Effector memory CD8-positive, alpha-beta T cell (primary cell): ENCODE results near the gene SIGLECL1.
A peak's percentile ranks its signal among the peaks of the same experiment; 100 is the strongest.

Experiments used
- ATAC-seq: fragments of 150-1000 bp; cut with Tn5 transposase; replicated peaks from 2 replicates; pipeline ENCODE4 v1.10.0; 2021; ENCODE audit warnings: mild to moderate bottlenecking, moderate library complexity
- DNase-seq, 3 experiments: peaks; one replicate each; pipeline ENCODE4 v3.0.0; 2021
- H3K27ac Mint-ChIP-seq, 2 donors: one replicate each; pipeline ENCODE4 v1.8.0; 2022; ENCODE audit warnings: mild to moderate bottlenecking in 2 of 2, mixed read lengths in 2 of 2, moderate library complexity in 2 of 2
- H3K27me3 Mint-ChIP-seq, 2 donors: one replicate each; pipeline ENCODE4 v1.8.0; 2022; ENCODE audit warnings: mixed read lengths in 2 of 2
- H3K36me3 Mint-ChIP-seq: one replicate; pipeline ENCODE4 v1.8.0; 2022; ENCODE audit warnings: mild to moderate bottlenecking, moderate library complexity, mixed read lengths; ENCODE audit not compliant: insufficient read depth
- H3K4me1 Mint-ChIP-seq, 2 donors: one replicate each; pipeline ENCODE4 v1.8.0; 2022; ENCODE audit warnings: low read depth in 2 of 2, mixed read lengths in 2 of 2
- H3K4me3 Mint-ChIP-seq, 2 donors: one replicate each; pipeline ENCODE4 v1.8.0; 2022; ENCODE audit warnings: mild to moderate bottlenecking in 2 of 2, mixed read lengths in 2 of 2, moderate library complexity in 2 of 2
- H3K9me3 Mint-ChIP-seq, 2 donors: one replicate each; pipeline ENCODE4 v1.8.0; 2022; ENCODE audit warnings: mixed read lengths in 2 of 2

The SIGLECL1 gene

DNA sequence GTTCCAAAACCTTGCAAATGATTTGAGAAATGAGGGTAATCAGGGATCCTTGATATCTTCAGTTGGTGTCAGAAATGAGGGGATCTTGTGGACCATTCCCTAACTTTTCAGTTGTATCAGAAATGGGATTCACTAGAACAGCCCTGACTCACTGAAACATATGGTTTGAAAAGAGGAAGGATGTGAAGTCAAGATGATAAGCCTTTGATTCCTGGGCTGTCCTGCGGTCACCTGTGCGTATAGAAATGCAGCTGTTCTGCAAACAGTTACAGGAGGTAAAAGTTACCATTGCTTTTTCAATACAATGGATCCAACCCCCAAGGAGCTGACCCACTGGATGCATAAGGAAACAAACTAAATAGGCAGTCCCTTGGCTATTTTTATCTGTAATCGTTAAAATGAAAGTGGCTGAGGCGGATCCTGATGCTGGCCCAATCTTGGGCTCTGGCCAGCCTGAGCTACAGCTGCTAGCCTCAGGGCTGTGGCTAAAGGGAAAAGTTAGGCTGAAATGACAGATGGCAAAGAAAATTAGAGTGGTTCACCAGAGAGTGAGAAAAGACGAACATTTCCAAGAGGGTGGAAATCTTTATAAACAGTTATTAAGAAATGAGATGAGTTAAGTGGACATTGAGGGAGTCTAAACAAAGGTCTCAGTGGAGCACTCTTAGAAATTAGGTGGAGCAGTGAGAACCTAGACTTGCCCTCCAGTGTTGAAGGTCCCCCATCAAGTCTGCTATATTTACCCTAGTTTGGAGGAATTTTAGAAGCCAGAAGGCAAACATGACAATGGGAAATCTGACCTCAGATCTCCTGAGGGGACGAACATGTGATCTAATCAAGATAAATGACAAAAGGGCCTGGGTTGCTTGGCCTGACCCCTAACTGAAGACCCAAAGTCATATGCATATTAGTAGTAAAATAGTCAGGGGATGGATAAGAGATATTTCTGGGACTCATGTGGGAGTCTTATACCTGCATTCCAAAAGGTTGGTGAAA, 7.6 kb downstream of the SIGLECL1 start:
- peaks cover 1 to 3% of the 10 kb centered on the region in 2 donors for H3K4me1 Mint-ChIP-seq
- ATAC-seq (no peak), DNase-seq (no peak)
- no peaks in the 10 kb centered on the region for H3K36me3 Mint-ChIP-seq
- H3K4me3 Mint-ChIP-seq: no peak overlapping the region
- peaks cover 26 to 41% of the 10 kb centered on the region in 2 donors for H3K27me3 Mint-ChIP-seq
- H3K9me3 Mint-ChIP-seq: no peaks in the 10 kb centered on the region
- no peak overlapping the region for H3K27ac Mint-ChIP-seq

DNA sequence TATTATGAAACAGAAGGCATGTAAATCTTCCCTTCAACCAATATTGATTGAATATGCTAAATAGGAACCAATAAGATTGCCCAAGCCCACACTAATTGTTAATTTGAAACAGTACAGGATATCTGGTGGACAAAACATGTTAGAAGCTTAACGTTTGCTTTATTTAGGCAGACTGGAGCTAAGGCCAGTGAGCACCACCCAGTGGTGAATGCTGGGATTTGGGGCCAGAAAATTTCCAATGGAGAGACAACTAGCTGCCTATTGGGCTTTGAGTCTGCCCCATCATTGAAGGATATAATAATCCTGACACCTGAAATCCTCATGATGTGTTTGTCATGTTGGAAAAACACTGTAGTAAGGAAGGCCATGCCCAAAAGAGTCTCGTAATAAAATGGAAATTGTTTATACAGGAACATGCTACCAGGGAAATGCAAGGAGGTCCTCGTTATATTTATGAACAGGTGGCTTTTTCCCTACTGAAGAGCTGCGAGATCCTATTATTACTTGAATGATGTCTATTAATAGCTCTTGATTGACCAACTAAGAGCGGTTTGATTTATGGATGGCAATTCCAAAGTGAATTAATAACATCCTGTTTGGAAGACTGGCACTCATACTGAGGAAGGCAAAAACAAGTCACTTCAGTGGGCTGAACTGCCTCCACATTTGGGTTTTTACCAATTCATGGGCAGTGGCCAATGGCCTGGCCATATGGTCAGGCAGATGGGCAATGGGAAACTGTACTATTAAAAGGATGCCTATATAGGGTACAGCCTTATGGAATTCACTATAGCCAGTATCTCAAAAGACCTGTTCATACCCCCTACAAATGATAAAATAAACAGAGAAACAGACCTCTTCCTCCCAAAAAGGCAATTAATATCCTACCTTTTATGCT, 8.7 kb downstream of the SIGLECL1 start:
- Mint-ChIP-seq H3K9me3 (no peaks in the 10 kb centered on the region), H3K4me3 (no peak overlapping the region), H3K27me3 (peaks cover 37 to 52% of the 10 kb centered on the region in 2 donors), H3K4me1 (peaks cover 0 to 1% of the 10 kb centered on the region in 2 donors), H3K36me3 (no peaks in the 10 kb centered on the region), H3K27ac (no peak overlapping the region)
- peak in 2 of 3 experiments; percentile 5 to 42 for DNase-seq
- ATAC-seq: no peak

DNA sequence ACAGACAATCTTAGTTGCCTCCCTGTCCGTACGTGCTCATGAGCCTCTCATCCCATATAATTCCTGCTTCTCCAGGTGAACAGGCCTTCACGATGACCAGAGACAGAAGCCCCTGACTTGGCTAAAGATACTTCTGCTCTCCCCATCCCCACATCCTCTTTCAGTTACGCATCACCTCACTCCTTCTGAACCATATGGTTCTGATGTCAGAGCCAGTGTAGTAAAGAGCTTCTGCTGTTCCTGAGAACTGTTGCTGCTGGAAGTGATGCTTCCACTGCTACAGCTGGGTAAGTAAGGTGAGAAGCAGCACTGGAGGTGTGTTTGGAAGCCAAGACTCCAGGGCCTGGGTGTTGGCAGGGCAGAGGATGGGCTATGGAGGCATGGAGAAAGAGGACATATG, 12.9 kb downstream of the SIGLECL1 start:
- peaks cover 30 to 45% of the 10 kb centered on the region in 2 donors for H3K27me3 Mint-ChIP-seq
- peaks cover 5% of the 10 kb centered on the region for H3K36me3 Mint-ChIP-seq
- no peaks in the 10 kb centered on the region for H3K9me3 Mint-ChIP-seq
- H3K27ac Mint-ChIP-seq: no peak overlapping the region
- ATAC-seq: no peak
- DNase-seq: no peak
- H3K4me1 Mint-ChIP-seq: no peaks in the 10 kb centered on the region
- H3K4me3 Mint-ChIP-seq: no peak overlapping the region

DNA sequence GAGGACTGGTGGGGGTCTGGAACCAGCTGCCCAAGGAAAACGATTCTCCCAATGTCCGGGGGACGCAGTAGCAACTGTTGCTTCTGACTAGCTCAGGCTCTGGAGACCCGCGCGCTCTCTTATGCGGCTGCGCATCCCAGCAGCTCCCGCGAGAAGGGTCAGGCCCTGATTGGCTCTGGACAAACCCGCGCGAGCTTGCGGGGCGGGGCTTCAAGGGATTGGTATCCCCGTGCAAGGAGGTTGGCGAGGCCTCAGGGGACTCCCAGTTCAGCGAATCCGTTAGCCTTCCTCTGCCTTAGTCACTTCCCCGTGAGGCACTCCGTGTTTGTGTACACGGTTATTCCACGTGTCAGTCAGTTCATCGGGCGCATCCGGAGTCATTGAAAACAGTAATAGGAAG, 20.2 kb downstream of the SIGLECL1 start:
- Mint-ChIP-seq H3K4me3 (no peak overlapping the region), H3K4me1 (peaks cover 9 to 27% of the 10 kb centered on the region in 2 donors), H3K27ac (peak overlapping the region in 1 of 2 donors; percentile 89), H3K36me3 (peaks cover 2% of the 10 kb centered on the region), H3K27me3 (peaks cover 6 to 25% of the 10 kb centered on the region in 2 donors), H3K9me3 (no peaks in the 10 kb centered on the region)
- ATAC-seq: no peak
- DNase-seq: no peak

DNA sequence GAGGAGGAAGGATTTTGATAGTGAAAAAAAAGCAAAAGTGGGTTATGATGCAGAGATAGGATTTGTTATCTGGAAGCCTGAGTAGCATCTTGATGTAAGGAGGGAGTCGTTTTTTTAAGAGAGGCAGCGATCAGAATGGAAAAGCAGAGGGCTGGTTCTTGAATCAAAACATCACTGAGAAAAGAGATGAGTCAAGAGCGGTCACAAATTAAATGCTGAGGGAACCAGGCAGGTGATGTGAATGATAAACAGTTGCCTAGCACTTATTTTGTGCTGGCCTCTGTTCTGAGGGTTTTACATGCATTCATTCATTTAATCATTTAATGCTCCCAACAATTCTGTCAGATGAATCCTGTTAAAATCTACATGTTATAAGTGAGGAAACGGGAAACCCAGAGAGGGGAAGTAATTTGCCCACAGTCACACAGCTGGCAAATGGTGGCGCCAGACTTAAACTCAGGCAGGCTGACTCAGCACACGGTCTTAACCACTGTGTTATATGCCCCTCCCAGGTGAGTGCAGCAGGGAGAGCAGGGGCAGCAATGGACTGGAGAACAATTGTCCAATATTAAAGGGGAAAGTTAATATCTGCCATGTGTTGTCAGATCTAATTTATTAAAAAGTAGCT, 21.4 kb downstream of the SIGLECL1 start:
- Mint-ChIP-seq H3K9me3 (no peaks in the 10 kb centered on the region), H3K4me3 (peak overlapping the region in 1 of 2 donors; percentile 61), H3K27ac (peak overlapping the region; percentile 33 to 89), H3K4me1 (peaks cover 9 to 27% of the 10 kb centered on the region in 2 donors), H3K27me3 (peaks cover 7 to 33% of the 10 kb centered on the region in 2 donors), H3K36me3 (peaks cover 2% of the 10 kb centered on the region)
- ATAC-seq (peak; percentile 43), DNase-seq (peak in 1 of 3 experiments; percentile 48)

DNA sequence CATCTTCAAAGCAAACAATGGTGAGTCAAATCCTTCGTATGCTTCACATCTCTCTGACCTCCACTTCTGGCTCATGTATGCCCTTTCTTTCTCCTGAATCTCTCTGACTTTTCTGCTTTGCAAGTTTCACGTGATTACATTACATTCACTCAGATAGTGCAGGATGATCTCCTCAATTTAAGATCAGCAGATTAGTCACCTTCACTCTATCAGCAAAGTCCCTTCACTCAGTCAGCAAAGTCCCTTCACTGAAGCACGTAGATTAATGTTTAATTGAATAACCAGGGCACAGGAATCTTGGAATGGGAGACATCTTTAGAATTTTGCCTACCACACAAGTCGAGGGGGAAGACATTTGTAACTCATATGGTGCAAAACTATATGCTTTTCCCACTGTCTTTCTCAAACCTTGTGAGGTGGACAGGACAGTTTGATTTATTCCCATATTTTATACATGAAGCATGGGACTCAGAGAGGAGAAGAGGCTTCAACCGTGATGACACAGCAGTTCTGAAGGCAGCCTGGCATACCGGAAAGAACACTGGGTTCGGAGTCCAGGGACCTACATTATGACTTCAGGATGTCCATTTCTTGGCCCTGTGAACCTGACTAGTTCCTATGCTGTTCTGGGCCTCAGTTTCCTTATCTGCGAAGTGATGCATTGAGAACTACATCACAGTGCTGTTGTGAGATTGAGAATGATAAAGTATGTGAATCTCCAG, 23.3 kb downstream of the SIGLECL1 start:
- peaks cover 2% of the 10 kb centered on the region for H3K36me3 Mint-ChIP-seq
- no peaks in the 10 kb centered on the region for H3K9me3 Mint-ChIP-seq
- peak overlapping the region in 1 of 2 donors; percentile 25 for H3K27ac Mint-ChIP-seq
- H3K4me3 Mint-ChIP-seq: peak overlapping the region in 1 of 2 donors; percentile 40
- no peak for ATAC-seq
- peaks cover 9 to 27% of the 10 kb centered on the region in 2 donors for H3K4me1 Mint-ChIP-seq
- peaks cover 13 to 52% of the 10 kb centered on the region in 2 donors for H3K27me3 Mint-ChIP-seq
- DNase-seq: no peak

DNA sequence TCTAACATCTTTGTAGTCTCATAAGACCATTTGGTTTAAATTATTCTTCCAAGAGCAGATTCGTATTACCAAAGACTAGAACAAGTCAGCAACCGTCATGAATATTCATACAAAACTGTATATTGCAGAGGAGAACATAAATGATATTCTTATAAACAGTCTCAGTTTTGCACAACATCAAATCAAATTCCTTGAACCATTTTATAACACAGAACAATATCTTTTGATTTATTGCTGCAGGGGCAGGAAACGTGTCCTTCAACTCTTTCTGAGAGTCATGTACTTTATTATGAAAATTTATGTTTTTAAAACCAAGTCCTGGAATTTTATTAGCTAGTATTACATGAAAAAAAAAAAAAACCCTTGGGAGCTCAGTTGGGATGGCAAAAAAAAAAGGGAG, 26.2 kb downstream of the SIGLECL1 start:
- no peak for DNase-seq

DNA sequence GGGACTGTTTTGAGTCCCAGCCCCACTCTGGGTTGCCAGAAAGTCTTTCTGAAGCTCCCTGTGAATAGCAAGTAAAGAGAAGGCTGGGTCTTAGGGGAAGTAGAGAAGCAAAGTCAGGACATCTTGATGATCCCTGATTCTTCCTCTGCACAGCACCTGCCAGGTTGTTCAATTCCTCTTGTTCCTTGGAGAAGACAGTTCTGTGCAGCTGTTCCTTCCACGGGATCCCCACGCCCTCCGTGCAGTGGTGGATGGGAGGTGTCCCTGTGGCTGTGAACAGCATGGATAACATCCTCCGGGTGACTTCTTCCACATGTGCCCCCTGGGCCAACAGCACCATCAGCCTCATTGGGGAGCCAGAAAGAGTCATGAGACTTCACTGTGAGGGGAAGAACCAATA, 31.5 kb downstream of the SIGLECL1 start:
- no peak overlapping the region for H3K4me3 Mint-ChIP-seq
- DNase-seq: no peak
- H3K36me3 Mint-ChIP-seq: no peaks in the 10 kb centered on the region
- ATAC-seq: no peak
- H3K27me3 Mint-ChIP-seq: peaks cover 23 to 54% of the 10 kb centered on the region in 2 donors
- no peaks in the 10 kb centered on the region for H3K9me3 Mint-ChIP-seq
- no peak overlapping the region for H3K27ac Mint-ChIP-seq
- H3K4me1 Mint-ChIP-seq: no peaks in the 10 kb centered on the region

More for the DNA sequence above, 26.2 kb downstream of the SIGLECL1 start:
- no peaks in the 10 kb centered on the region for H3K36me3 Mint-ChIP-seq
- H3K9me3 Mint-ChIP-seq: no peaks in the 10 kb centered on the region
- H3K27ac Mint-ChIP-seq: no peak overlapping the region
- H3K4me1 Mint-ChIP-seq: peaks cover 5 to 14% of the 10 kb centered on the region in 2 donors
- no peak for ATAC-seq
- H3K4me3 Mint-ChIP-seq: no peak overlapping the region
- peaks cover 23 to 64% of the 10 kb centered on the region in 2 donors for H3K27me3 Mint-ChIP-seq

DNA sequence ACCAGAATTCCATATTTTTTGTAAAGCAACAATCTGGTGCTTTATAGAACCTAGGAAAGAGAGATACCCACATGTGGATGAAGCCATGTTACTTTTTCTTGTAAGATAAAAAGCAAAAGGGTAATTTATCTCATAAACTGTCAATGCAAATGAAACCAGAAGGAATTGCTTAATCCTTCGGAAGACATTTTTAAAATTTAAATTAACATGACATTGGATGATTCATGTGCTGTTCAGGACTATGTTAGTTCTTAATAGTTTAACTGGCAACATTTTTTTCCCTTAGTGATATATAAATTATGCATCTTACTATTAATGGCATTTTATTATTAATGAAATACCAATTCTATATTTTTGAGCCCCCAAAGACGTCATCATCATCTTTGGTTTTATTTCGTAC, 34.8 kb downstream of the SIGLECL1 start:
- H3K27me3 Mint-ChIP-seq: peaks cover 17 to 30% of the 10 kb centered on the region in 2 donors
- H3K4me1 Mint-ChIP-seq: no peaks in the 10 kb centered on the region
- no peak for DNase-seq

DNA sequence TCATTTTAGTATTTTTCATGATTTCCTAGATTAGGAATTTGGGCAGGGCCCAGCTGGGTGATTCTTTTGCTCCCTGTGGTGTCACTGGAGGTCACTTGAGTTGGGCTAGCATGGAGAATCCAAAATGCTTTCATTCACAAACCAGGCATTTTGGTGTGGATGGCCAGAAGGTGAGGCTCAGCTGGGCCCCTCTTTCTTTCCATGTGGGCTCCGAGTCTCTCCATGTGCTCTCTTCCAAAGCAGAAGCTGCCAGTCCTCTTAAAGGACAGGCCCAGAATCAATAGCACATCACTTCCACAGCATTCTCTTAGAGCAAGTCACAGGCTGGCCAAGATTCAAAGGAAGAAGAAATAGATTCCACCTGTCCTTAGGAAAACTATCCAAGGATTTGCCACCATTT, 38.8 kb downstream of the SIGLECL1 start:
- DNase-seq: no peak
- no peak overlapping the region for H3K27ac Mint-ChIP-seq
- H3K9me3 Mint-ChIP-seq: no peaks in the 10 kb centered on the region
- no peak overlapping the region for H3K4me3 Mint-ChIP-seq
- H3K36me3 Mint-ChIP-seq: peaks cover 4% of the 10 kb centered on the region
- no peak for ATAC-seq
- peaks cover 26 to 44% of the 10 kb centered on the region in 2 donors for H3K27me3 Mint-ChIP-seq
- no peaks in the 10 kb centered on the region for H3K4me1 Mint-ChIP-seq

More for the DNA sequence above, 34.8 kb downstream of the SIGLECL1 start:
- H3K9me3 Mint-ChIP-seq: no peaks in the 10 kb centered on the region
- no peaks in the 10 kb centered on the region for H3K36me3 Mint-ChIP-seq
- ATAC-seq: no peak
- no peak overlapping the region for H3K27ac Mint-ChIP-seq
- H3K4me3 Mint-ChIP-seq: no peak overlapping the region

DNA sequence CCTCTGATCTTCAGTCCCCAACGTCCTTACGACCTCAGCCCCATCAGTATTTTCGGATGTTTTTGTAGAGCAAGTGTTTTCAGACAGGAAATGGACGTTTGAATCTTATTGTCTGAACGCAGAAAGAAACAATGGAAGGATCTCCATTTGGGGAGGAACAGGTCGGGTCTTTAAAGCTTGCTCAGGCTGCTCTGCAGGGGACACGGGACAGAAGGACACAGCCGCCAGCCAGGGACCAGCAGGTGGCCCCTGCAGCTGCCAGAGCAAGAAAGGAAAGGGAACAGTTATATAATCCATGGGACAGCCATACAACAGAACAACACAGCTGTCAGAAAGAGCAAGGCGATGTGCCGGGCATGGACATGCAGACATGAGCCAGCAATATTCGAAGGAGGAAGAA, 42.1 kb downstream of the SIGLECL1 start:
- Mint-ChIP-seq H3K27ac (no peak overlapping the region), H3K9me3 (no peaks in the 10 kb centered on the region), H3K27me3 (peaks cover 43 to 74% of the 10 kb centered on the region in 2 donors)

DNA sequence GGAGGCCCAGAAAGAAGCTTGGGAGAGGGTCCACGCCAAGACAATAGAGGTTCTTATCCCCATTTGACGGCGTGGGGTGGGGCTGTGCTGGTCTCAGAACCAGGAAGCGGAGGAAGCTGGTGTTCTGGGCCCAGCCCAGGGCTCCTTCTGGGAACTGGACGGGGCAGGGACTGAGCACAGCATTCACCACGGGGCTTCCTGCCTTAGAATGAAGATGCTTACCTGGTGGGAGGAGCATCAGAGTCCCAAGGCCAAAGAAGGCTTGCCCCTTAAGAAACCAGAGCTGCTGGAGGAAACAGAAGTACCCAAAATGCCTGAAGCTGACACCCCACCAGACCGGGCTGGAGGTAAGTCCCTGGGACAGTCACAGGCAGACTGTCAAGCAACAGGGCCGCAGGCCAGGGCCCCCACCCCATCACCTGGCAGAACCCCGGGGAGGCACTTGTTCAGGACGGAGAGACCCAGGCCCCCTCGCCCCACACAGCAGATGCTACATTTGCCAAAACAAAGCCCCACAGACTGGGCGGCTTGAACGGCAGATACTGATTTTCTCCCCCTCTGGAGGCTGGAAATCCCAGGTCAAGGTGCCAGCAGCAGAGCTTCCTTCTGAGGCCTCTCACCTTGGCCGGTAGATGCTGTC, 42.8 kb downstream of the SIGLECL1 start:
- ATAC-seq (no peak), DNase-seq (no peak)
- no peak overlapping the region for H3K4me3 Mint-ChIP-seq
- peaks cover 43 to 80% of the 10 kb centered on the region in 2 donors for H3K27me3 Mint-ChIP-seq
- H3K27ac Mint-ChIP-seq: no peak overlapping the region
- no peaks in the 10 kb centered on the region for H3K9me3 Mint-ChIP-seq
- H3K4me1 Mint-ChIP-seq: no peaks in the 10 kb centered on the region
- H3K36me3 Mint-ChIP-seq: peaks cover 7% of the 10 kb centered on the region

More for the DNA sequence above, 42.1 kb downstream of the SIGLECL1 start:
- no peak for DNase-seq
- ATAC-seq: no peak
- Mint-ChIP-seq H3K4me3 (no peak overlapping the region), H3K4me1 (no peaks in the 10 kb centered on the region), H3K36me3 (peaks cover 7% of the 10 kb centered on the region)
